Kidney capillary endothelial cell (primary cell): Measurements from ENCODE around the gene CLSTN2.

Experiments
- DNase-seq: peaks from one replicate; pipeline ENCODE4 v3.0.0-alpha.2; 2018; ENCODE audit warnings: low spot score

CLSTN2 gene

DNA sequence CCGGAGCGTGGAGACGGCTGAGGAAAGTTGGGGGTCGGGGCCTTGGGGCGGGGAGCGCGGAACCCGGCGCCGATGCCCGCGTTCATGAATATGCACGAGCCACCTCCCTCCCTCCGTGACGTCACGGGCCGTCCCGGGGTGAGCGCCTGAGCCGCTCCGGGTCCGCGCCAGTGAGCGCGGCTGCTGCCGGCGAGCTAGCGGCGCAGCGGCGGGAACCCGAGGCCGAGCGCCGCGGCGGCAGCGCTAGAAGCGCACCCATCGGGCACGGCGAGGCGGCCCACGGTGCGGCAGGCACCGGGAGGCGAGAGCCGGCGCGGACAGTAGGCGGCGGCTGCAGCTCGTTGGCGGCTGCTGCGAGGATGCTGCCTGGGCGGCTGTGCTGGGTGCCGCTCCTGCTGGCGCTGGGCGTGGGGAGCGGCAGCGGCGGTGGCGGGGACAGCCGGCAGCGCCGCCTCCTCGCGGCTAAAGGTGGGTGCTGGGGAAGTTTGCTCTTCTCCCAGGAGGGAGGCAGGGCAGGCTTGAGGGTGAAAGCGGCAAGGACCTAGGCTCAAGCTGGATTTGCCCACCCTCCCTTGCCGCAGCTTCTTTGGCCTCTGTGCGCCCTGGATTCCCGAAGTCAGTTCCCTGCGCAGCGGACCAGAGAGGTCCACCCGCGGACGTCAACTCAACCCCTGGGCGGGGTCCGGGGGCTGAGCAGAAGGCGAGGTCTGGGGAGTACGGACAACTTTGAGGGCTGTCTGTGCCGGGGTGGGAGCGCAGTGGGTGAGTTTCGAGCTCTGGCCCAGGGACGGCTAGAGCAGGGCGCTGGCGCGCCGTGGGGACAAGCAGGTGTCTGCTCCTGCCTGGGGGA lies at the start of gene CLSTN2:
Gene CLSTN2, plus strand, starts transcription at position 170 of the 850 bp plus-strand sequence.
- DNase-seq: peak; percentile 11

DNA sequence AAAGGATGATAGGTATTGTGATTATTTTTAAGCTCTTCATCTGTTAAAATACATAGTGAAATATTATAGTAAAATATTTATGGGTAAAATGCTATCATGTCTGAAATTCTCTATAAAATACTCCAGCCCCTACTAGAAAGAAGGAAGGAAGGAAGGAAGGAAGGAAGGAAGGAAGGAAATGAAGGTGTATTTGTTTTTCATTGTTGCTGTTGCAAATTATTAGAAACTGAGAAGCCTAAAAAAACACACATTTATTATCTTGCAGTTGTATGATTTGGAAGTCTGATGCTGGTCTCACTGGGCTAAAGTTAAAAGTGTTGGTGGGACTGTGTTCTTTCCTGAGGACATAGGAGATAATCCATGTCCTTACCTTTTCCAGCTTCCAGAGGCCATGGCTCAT lies 47.6 kb upstream of the CLSTN2 start:
- no peak for DNase-seq

DNA sequence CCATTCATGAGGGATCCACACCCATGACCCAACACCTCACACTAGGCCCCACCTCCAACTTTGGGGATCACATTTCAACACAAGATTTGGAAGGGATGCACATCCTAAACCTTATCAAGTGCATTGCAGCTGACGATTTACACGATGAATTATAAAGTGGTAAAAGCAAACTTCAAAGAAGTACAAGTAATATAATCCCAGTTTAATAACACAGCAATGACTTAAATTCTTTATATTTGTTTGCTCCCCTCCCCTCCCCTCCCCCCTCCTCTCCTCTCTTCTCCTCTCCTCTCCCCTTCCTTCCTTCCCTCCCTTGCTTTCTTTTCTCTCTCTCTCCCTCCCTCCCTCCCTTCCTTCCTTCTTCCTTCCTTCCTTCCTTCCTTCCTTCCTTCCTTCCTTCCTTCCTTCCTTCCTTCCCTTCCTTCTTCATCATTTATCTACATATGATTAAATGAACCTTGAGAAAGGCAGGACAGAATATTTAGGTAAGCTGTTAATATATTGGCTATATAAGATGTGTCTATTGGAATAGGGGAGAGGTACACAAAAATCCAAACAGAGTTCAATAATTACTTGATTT lies 46.3 kb upstream of the CLSTN2 start:
- no peak for DNase-seq

DNA sequence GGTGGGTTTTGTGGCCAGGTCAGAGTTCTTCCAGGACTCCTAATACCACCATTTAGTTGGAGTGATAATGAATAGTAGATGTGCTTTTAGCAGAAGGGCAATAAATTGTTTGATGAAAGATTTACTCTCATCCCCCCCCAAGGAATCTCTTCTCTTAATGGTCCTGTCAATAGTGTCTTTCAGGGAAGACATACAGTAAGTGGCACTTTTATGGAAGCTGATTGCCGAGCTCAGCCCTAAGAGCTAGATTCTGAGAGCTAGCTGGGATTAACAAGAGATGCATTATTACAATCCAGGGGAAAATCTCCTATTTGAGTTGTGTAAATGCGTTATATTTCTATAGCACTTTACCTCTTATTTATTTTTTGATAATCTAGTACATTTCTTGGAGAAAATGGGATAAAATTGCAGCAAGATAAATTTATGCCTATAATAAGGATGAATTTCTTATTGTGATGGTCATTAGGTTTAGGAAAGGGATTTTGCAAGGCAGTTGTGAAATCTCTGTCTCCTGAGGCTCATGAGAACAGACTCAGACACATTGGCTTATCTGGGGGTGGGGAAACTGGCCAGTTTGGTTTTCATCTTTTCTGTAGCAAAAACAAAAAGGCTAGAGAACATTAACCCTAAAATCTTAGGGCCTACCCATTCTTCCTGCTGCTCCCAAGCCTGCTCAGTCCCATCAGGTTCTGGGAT lies 41.6 kb upstream of the CLSTN2 start:
- DNase-seq: no peak

DNA sequence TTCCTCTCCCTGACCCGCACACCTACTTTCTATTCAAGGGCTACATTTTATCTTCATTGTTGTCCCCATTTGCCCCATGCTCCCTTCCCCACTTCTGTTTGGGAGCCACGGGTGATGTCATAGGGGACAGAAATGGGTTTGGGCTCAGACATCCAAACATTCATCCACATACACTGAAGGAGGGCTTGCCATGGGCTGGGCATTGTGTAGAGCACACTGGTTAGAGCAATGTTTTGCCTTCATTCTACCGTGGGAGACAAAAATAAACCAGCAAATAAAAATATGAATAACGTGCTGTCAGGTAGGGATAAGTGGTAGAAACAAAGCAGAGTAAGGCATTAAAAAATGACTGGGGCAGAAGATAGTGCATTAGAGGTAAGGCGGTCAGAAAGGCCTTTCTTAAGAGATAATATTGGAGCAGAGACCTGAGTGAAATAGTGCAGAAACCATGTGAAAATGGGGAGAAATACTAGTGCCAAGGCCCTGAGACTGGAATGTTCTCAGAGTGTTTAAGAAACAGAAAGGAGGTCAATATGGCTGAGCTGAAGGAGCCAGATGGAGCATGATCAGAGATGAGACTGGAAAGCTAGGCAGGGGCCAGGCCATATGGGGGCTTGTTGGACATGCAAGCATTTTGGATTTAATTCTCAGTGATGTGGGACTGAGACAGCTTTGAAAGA lies 40.9 kb upstream of the CLSTN2 start:
- DNase-seq: no peak

DNA sequence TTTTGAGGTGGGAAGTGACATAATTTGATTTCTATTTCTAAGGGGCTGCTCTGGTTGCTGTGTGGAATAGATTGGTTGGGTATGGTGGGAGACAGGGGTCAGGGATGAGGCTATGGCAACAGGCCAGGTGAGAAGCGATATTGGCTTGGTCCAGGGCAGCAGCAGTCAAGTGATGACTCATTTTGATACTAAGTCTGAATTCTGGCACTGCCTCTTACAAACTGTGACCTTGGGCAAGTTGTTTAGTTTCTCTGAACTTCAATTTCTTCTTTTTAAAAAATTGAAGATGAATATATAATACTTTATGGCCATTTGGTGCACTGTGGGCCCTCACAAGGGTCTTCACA lies 40.4 kb upstream of the CLSTN2 start:
- DNase-seq: no peak

DNA sequence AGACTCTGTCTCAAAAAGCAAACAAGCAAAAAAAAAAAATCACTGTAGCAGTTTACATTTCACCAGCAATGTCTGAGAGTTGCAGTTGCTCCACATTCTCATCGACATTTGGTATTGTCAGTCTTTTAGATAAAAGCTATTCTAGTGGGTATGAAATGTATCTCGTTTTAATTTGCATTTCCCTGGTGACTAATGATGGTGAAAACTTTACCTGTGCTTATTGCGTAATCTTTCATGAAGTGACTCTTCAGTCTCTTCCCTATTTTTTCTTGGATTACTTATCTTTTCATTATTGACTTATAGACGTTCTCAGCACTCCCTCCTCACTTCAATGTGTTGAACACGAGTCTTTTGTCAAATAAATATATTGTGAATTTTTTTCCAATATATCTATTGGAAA lies 37.2 kb upstream of the CLSTN2 start:
- DNase-seq: no peak

DNA sequence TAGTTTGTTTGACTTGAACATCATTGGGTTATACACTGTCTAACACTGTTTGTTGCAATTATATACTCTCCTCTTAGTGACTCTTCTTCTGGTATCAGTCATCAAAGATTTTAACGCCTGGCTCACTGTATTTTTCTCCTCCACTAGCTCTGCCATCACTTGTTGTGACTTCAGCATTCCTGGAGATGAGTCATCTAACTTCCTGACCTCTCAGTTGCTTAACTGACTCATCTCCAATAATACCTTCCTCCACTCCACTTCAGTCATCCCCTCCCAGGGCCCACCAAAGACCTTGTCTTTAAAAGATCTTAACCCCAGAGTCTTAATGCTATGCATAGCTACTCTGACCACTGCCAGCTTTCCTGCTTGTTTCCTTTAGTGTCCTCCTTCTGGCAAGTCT lies 28.6 kb upstream of the CLSTN2 start:
- DNase-seq: peak; percentile 60

DNA sequence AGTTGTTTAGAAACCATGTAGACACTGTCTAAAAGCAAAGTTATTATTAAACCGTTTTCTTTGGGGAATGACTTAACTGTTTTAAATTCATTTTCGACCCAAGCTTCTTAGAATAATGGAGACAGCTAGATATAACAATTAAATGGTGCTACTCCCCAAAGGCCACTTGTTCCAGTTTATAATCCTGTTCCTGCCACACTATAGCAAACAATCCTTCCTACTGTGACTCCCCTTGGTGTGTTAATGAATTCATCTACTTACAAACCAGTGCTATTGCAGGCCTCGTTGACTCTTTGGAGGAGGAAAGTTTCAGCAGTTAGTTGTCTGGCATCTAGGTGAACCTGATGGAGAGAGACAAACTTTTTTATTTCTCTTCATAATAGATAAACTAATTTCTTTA lies 25.2 kb upstream of the CLSTN2 start:
- DNase-seq: no peak

DNA sequence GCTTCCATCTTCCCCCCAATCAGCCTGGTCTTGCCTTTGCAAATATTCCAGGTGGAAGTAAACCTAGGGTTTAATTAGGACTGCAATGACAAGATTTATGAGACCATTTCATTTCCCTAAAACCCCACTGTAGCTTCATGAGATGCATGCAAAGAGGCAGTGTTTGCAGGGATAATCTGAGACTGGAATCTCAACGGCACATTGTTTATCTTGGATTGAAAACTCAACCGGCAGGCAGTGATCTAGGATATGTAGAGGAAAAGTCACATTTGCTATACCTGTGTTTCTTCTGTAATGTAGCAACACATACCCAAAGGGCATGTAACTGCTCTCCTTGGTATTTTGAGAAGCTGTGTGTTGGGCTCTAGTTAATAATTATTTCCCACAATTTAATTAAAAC lies 18.7 kb upstream of the CLSTN2 start:
- no peak for DNase-seq

DNA sequence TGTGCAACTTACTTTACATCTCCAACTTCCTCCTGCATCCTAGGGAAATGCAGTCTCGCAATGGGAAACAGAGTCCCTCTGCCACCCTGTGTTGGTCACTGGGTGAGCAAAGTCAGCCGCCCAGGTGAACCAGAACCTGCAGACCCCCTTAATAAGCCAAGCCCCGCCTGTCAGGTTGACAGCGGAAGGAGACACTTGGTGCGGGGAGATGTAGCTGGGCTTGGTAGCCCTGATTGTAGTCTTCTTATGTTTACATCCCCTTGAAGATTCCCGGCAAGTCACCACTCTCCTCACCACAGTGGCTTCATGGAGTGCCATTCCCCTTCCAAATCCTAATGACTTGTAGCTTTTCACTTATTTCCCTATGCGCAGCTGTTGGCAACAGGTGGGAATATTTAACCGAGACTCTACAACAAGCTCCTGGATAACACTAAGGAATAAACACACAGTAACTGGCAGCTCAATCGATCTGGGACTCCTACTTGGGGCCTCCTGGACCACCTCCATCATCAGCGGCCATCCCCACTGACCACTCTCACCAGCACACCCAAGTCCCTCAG lies 17.7 kb upstream of the CLSTN2 start:
- no peak for DNase-seq

DNA sequence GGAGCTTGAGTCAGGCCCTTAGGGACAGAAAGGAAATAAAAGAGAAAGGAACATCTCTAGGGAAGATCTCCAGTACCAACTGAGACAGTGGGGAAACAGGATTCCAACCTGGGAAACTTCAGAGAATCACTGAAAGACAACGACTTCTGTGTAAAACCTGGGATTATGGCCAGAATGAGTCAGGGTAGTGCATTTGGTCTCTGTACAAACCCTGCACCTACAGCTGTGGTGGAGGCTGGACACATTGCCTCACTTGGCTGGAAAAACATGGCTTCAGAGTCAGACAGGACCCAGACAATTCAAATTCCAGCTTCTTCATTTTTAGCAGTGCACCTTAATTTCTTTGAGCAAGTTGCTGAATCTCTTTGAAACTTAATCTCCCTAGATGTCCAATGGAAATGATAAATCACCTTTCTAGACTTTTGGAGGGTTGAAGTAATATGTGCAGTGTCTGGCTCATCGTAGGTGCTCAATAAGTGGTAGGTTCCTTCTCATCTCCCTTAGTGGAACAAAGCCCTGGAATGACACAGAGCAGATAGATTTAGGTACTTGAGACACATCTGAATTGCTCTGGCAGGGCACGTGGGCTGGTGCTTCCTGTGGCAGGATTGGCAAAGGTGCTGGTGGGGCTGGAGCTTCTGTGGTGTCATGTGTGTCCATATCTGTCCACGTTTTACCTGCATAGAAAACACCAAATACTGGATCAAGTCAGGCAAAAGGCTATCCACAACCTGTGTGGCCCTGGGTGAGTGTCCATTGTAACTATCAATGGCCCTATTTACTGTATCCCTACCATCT lies 6.1 kb upstream of the CLSTN2 start:
- no peak for DNase-seq

DNA sequence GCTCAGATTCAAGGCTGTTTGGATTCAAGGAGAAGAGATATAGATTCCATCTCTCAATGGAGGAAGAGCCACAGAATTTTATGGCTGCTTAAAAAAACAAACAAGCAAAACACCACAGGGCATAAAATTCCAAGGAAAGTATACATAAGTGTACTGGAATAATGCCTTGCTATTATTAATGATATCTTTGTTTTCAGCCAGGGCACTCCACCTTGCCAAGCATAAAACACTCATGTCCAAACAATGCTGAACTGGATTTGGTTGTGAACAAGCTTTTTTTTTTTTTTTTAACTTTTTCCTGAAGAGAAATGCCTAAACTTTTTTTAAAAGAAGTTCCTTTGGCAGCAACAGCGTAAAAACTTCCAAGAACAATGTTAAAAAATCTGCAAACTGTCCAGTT lies 4.8 kb upstream of the CLSTN2 start:
- DNase-seq: no peak

DNA sequence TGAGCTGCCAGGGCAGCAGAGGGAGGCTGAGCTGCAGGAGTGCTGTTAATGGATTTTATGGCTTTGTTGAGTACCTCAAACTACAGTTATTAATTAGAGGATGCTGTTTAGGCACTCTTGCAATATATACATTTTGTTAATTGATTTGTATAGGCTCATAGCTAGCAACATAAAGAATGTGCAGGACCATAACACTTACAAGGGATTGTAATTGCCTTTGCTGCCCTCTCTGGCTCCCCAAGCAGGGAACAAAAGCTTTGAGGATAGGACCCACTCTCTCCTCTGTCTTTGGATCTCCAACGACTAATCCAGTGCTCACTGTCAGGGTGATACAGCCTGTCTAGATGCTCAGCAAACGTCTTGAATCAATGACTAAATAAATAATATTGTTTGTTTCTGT lies 1.2 kb upstream of the CLSTN2 start:
- DNase-seq: no peak

DNA sequence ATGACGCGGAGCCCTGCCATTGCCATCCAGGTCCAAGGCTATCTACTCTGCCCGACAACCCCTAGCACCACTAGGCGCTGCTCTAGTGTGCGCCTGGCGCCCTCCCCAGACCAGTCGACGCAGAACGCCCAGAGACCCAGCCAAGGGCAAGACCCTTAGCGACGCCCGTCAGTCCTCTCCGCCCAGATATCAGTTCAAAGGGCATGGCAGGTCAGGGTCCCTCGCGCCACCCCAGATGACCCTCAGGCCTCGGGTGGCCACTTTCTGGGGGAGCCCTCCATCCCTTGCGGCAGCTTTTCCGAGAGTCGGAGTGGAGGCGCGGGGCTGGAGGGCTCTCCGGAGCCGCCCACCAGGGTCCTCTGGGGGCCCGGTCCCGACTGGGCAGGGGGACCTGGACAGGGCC lies 371 bp upstream of the CLSTN2 start:
- peak; percentile 21 for DNase-seq

DNA sequence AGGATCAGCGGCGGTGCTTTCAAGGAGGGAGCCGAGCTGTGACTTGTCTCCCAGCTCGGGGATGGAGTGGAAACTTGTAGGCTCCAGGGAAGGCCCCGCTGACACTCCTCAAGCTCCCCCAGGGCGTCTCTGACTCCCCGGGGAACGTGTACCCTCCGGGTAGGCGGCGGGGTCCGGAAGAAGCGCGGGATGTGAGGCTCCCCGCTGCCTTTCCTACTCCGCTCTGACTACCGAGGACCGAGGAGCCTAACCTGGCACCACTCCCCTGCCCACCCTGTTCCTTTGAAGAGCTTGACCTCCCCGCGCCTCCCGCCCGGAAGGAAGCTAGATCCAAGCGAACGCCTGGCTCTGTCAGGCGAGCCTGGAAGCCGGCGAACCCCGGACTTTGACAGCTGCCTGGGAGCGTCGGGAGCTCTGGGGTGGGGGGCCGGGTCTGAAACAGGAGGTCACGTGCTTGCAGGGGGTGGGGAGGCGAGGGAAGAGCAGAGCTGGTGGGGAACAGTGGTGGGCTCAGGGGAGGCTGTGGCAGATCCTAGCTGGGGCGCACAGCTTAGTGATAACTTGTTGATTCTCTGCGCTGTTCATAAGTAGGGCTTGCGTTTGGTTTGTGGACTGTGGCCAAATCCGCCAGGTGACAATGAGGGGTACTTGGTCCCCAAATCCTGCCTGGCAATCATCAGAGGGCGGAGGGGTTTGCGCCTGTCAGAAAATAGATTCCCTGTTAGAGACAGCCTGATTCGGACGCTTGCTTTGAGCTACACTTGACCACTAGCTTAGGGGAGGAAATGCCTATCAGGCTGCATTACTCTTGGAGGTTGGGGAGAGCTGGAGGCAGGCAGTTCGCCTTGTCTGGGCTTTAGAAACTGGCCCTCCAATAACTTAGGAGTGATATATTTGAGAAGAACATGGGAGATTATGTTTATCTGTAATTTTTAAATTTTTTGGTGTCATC lies 1.2 kb downstream of the CLSTN2 start:
- no peak for DNase-seq

DNA sequence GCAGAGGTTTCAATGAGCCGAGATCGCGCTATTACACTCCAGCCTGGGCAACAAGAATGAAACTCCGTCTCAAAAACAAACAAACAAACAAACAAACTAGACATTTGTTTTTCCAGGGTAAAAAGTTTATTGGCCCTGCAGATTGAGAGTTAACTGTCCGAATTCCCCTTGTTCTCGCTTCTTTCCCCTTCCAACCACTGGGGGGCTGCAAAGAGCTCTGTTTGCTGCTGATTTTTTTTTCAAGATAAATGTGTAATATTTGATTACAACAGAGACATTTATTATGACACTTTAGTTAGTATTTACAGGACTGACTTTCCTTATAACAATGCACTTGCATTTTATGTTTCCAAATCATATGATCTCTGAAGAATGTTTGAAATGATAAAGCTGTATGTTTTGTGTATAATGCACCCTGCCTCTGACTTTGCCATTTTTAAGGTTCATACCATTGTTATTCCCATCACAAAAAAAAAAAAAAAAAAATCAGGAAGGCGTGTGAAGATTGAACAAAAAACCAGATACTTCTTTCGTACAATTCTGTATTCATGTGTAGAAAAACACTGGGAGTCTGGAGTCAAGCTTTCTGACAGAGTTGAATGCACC lies 2.8 kb downstream of the CLSTN2 start:
- DNase-seq: peak; percentile 45

DNA sequence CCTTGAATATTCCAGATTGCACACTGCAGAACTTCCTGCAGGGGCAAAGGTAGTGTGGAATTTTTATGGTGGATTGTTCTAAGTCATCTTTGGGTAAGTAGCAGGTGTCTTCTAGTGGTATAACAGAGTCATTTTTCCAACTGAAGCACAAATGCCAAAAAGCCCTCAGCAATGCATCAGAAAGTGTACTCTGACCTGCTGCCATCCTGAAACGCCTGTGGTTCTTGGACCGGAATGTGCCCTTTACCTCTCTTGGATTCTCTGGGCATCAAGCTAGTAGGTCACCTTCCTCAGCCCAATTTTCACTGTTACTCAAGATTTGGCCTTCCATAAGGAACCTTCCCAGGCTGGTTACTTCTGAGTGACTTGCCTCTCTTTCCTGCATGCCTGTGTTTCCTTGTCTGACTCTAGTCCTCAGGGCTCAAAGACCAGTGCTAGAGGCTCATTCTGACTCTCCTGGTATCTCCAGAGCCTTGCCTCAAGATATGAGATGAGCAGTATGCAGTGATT lies 4.8 kb downstream of the CLSTN2 start:
- DNase-seq: no peak

DNA sequence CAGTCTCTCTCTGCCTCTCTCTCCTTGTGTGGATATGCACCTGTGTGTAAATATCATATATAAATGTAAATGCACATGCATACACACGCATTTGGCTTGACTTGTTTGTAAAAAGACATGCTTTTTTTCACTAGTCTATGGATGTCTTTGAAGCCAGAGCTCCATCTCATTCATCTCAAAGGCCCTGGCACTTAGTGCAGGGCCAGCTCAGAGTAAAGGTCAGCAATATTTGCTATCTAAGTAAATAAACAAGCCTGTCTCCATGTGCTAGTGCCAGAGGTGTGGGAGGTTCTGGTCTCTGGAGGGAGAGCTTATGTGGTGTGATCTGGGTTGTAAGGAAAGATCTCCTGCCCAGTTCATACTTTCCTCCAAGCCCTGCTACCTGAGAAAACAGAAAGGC lies 5.6 kb downstream of the CLSTN2 start:
- DNase-seq: no peak

DNA sequence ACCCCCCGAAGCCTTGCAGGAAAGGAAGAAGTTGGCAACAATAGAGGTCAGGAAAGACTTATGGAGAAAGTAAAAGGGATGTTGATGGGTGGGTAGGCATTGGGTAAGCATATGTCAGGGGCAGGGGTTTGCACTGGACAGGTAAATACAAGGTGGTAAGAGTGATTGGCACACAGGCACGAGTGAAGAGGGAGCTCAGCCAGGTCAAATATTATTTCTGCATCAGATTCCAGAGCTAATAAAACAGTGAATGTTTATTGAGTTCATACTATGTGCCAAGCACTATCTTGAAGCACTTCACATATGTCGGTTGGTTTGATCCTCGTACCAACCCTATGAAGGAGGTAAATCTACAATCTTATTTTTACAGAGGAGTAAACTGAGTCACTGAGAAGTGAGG lies 6.6 kb downstream of the CLSTN2 start:
- no peak for DNase-seq
